Parathyroid adenoma (tissue), 2 donors: ENCODE data around the gene GULP1.
A peak's percentile ranks its signal among the peaks of the same experiment; 100 is the strongest.

Experiments
- H2AFZ ChIP-seq: fragments of 300-600 bp; sonication (generic); one replicate; pipeline ENCODE4 v1.7.0; 2017; ENCODE audit warnings: antibody characterized with exemption, mild to moderate bottlenecking
- H3K27ac ChIP-seq: fragments of 300-600 bp; sonication (generic); one replicate; pipeline ENCODE4 v1.7.0; 2017
- H3K27me3 ChIP-seq: fragments of 300-600 bp; sonication (generic); one replicate; pipeline ENCODE4 v1.7.0; 2017; ENCODE audit warnings: low read length; ENCODE audit not compliant: control insufficient read depth, insufficient read depth
- H3K36me3 ChIP-seq: fragments of 300-600 bp; sonication (generic); one replicate; pipeline ENCODE4 v1.7.0; 2017; ENCODE audit warnings: low read length; ENCODE audit not compliant: control insufficient read depth, insufficient read depth
- H3K4me1 ChIP-seq: fragments of 300-600 bp; sonication (generic); one replicate; pipeline ENCODE4 v1.7.0; 2017; ENCODE audit warnings: control low read depth
- H3K4me2 ChIP-seq: fragments of 300-600 bp; sonication (generic); one replicate; pipeline ENCODE4 v1.7.0; 2017; ENCODE audit warnings: low read length
- H3K4me3 ChIP-seq: fragments of 300-600 bp; sonication (generic); one replicate; pipeline ENCODE4 v1.7.0; 2017; ENCODE audit warnings: low read depth, low read length
- H3K79me2 ChIP-seq: fragments of 300-600 bp; sonication (generic); one replicate; pipeline ENCODE4 v1.7.0; 2017; ENCODE audit warnings: control low read depth
- H3K9ac ChIP-seq: fragments of 300-600 bp; sonication (generic); one replicate; pipeline ENCODE4 v1.7.0; 2017; ENCODE audit warnings: mild to moderate bottlenecking
- H3K9me3 ChIP-seq: fragments of 300-600 bp; sonication (generic); one replicate; pipeline ENCODE4 v1.7.0; 2017; ENCODE audit warnings: low read length; ENCODE audit not compliant: control insufficient read depth
- TF ChIP-seq, protein P1 (sequence below): fragments of 300-600 bp; sonication (generic); IDR thresholded peaks from one replicate; pipeline ENCODE4 v1.7.0; 2017; ENCODE audit warnings: antibody characterized with exemption, mild to moderate bottlenecking
- donor health status: primary hyperparathyroidism.

GULP1 gene, protein sequence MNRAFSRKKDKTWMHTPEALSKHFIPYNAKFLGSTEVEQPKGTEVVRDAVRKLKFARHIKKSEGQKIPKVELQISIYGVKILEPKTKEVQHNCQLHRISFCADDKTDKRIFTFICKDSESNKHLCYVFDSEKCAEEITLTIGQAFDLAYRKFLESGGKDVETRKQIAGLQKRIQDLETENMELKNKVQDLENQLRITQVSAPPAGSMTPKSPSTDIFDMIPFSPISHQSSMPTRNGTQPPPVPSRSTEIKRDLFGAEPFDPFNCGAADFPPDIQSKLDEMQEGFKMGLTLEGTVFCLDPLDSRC

DNA sequence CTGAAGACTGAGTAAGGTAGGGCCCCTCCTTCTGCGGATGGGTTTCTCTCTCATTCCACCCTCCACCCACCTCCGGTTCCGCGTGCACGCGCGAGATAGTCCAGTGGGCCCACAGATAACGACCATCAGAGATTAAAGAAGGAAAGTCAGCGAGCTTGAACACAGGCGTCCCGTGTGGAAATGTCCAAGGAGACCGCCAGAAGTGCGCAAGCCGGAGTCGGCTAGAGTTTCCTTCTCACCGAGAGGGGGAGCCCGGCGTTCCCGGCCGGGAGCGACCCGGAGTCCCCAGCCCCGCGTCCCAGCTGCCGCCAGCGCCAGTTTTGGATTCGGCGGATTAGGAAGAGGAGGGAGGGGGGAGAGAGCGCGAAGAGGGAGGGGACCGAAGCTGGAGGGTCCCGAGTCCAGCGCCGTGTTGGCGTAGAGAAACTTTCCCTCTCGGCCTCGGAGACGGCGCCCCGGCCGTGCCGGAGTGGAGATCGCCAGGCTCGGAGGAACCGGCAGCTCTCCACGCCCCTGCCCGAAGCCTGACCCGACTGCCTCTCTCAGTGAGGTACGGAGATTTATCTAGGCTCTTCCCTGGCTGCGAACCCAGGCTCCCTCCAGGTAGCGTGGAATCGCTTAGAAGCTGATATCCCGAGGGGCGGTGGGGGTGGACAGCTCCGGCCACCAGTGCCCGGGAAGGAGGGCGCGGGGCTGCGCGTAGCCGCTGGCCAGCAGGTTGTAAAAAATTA, at the start of gene GULP1:
TSS of gene GULP1 (plus strand) at position 258 of the 731 bp plus-strand sequence. CDS start 185,829 bp downstream, outside the sequence.
- TF ChIP-seq, protein P1, sequence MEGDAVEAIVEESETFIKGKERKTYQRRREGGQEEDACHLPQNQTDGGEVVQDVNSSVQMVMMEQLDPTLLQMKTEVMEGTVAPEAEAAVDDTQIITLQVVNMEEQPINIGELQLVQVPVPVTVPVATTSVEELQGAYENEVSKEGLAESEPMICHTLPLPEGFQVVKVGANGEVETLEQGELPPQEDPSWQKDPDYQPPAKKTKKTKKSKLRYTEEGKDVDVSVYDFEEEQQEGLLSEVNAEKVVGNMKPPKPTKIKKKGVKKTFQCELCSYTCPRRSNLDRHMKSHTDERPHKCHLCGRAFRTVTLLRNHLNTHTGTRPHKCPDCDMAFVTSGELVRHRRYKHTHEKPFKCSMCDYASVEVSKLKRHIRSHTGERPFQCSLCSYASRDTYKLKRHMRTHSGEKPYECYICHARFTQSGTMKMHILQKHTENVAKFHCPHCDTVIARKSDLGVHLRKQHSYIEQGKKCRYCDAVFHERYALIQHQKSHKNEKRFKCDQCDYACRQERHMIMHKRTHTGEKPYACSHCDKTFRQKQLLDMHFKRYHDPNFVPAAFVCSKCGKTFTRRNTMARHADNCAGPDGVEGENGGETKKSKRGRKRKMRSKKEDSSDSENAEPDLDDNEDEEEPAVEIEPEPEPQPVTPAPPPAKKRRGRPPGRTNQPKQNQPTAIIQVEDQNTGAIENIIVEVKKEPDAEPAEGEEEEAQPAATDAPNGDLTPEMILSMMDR = peak; percentile 32
- H2AFZ ChIP-seq = peak within 1 kb of the TSS; percentile 63
- no peaks in the 10 kb centered on the region for H3K79me2 ChIP-seq
- peak within 1 kb of the TSS; percentile 13 for H3K27ac ChIP-seq
- no peaks in the 10 kb centered on the region for H3K9me3 ChIP-seq
- no peaks in the 10 kb centered on the region for H3K27me3 ChIP-seq
- H3K9ac ChIP-seq = no peak within 1 kb of the TSS
- peak within 1 kb of the TSS; percentile 92 for H3K4me2 ChIP-seq
- H3K36me3 ChIP-seq = no peaks in the 10 kb centered on the region
- peak within 1 kb of the TSS; percentile 60 for H3K4me3 ChIP-seq
- H3K4me1 ChIP-seq = no peaks in the 10 kb centered on the region

DNA sequence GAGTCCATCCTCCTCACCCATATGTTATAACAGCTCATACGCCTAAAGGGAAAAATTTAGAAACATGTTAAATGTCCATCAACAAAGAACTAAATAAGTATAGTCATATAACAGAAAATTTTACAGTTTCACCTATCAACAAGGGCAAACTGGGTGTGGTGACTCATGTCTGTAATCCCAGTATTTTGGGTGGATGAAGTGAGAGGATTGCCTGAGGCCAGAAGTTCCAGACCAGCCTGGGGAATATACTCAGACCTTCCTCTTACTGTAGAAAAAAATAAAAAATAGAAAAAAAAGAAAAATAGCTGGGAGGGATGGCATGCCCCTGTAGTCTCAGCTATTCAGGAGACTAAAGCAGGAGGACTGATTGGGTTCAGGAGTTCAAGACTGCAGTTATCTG, 48.3 kb upstream of the GULP1 start:
- Histone ChIP-seq H3K9ac (no peak overlapping the region), H3K27ac (no peak overlapping the region), H3K36me3 (no peaks in the 10 kb centered on the region), H3K4me3 (no peak overlapping the region), H3K9me3 (no peaks in the 10 kb centered on the region), H3K27me3 (no peaks in the 10 kb centered on the region), H3K79me2 (no peaks in the 10 kb centered on the region), H3K4me2 (no peak overlapping the region), H3K4me1 (no peaks in the 10 kb centered on the region), H2AFZ (no peak overlapping the region)
- TF ChIP-seq, protein P1 = no peak

DNA sequence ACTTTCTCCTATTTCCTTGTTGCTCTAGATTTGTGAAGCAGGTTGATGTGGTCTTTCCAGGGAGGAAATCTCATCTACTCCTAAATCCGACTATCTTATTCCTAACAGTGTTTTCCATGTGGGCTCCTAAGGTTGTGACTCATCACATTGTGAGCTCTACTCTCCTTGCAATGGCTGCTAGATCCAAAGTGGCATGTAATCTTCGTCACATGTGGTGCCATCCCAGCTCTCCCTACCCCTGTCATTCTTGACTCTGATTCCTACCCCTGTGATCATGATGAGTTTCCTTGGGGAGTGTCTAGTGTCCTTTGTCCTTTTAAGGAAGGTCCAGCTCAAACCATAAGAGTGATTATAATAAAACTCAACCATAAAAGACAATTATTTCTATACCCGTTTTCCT, 47.3 kb upstream of the GULP1 start:
- TF ChIP-seq, protein P1 = no peak
- H3K4me3 ChIP-seq = no peak overlapping the region
- H3K9me3 ChIP-seq = no peaks in the 10 kb centered on the region
- no peaks in the 10 kb centered on the region for H3K27me3 ChIP-seq
- no peak overlapping the region for H2AFZ ChIP-seq
- no peak overlapping the region for H3K9ac ChIP-seq
- no peak overlapping the region for H3K4me2 ChIP-seq
- H3K36me3 ChIP-seq = no peaks in the 10 kb centered on the region
- H3K79me2 ChIP-seq = no peaks in the 10 kb centered on the region
- no peaks in the 10 kb centered on the region for H3K4me1 ChIP-seq
- no peak overlapping the region for H3K27ac ChIP-seq

DNA sequence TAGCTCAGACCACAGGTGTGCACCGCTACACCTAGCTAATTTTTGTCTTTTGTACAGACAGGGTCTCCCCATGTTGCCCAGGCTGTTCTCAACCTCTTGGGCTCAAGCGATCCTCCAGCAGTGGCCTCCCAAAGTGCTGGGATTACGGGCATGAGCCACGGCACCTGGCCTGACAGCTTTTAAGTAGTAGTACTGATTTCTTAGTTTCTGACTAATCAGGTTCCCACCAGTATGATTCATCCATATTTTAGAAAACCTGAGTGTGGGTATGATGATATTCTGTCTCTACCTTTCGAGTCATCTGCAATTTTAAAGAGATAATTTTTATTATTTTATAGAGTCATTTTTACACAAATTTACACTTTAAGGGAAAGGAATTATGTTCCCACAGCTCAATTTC, 46.4 kb upstream of the GULP1 start:
- no peaks in the 10 kb centered on the region for H3K4me1 ChIP-seq
- TF ChIP-seq, protein P1 = no peak
- no peak overlapping the region for H3K4me2 ChIP-seq
- no peaks in the 10 kb centered on the region for H3K27me3 ChIP-seq
- no peaks in the 10 kb centered on the region for H3K9me3 ChIP-seq
- no peak overlapping the region for H2AFZ ChIP-seq
- no peaks in the 10 kb centered on the region for H3K36me3 ChIP-seq
- H3K27ac ChIP-seq = no peak overlapping the region
- no peak overlapping the region for H3K9ac ChIP-seq
- H3K4me3 ChIP-seq = no peak overlapping the region
- no peaks in the 10 kb centered on the region for H3K79me2 ChIP-seq
